ENCODE data around the gene KCNQ1.

Gene KCNQ1

DNA sequence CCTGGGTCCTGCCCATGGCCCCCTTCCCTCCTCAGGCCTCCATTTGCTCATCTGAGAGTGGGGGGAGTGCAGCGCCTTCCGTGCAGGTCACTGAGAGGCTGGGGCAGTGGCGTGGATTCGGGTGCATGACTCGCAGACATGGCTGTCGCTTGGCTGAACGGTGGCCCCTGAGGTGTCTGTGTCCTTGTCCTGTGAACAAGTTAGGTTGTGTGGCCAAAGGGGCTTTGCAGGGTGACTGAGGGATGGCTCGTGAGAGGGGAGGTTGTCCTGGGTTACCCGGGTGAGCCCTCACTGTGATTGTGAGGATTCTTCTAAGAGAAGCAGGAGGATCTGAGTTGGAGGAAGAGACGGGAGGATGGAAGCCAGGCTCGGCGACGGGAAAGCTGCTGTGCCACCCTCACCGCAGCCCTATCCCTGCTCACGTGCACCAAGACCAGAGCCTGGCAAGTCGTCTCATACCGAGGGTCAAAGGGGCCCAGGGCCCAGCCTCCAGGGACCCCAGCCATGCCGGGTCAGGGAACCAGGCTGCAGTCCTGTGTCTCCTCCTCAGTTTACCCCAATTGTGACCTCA, 79.1 kb downstream of the KCNQ1 start:
- peak; percentile 1 for DNase-seq
- Histone ChIP-seq H3K27me3 (no peaks in the 10 kb centered on the region), H3K4me3 (ENCODE audit: low read depth, low read length) (no peak overlapping the region), H3K36me3 (no peaks in the 10 kb centered on the region), H3K9me3 (no peaks in the 10 kb centered on the region), H3K4me1 (no peaks in the 10 kb centered on the region)
- TF ChIP-seq, protein P1, sequence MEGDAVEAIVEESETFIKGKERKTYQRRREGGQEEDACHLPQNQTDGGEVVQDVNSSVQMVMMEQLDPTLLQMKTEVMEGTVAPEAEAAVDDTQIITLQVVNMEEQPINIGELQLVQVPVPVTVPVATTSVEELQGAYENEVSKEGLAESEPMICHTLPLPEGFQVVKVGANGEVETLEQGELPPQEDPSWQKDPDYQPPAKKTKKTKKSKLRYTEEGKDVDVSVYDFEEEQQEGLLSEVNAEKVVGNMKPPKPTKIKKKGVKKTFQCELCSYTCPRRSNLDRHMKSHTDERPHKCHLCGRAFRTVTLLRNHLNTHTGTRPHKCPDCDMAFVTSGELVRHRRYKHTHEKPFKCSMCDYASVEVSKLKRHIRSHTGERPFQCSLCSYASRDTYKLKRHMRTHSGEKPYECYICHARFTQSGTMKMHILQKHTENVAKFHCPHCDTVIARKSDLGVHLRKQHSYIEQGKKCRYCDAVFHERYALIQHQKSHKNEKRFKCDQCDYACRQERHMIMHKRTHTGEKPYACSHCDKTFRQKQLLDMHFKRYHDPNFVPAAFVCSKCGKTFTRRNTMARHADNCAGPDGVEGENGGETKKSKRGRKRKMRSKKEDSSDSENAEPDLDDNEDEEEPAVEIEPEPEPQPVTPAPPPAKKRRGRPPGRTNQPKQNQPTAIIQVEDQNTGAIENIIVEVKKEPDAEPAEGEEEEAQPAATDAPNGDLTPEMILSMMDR (IDR thresholded peaks at IDR 0.05; ENCODE audit: low read depth, low read length), result no peak

DNA sequence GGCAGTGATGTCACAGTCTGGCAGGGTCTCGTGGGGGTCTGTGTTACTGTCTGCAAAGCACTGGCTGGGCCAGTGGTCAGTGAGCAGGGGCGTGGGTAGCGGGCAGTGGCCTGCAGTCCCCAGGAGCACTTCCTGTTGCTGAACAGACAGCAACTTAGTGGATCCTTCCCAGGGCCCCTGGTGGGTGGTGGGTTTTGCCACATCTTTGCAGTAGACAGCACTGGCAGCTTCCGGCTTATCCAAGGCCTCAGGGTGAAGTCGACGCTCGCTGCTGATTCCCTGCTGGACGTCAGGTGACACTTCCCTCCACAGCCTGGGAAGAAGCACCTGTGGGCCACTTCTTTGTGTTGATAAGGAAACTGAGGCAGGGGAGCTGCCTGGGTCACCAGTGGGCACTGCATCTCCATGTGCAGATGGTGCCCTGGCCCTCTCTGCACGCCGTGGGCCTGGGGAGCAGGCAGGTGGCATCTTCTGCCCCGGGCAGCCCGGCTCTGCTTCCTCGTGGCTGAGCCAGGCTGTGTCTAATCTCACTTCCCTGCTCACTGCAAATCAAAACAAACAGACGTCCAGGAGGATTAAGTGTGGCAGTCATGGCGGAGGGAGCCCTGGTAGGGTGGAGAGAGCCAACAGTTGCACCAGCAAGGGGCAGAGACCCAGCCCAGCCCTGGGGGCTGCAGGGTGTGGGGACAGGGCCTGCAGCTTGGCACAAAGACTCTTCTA, 79.8 kb downstream of the KCNQ1 start:
- no peaks in the 10 kb centered on the region for H3K9me3 ChIP-seq
- DNase-seq, result peak; percentile 1
- no peak overlapping the region for H3K4me3 ChIP-seq (ENCODE audit: low read depth, low read length)
- no peaks in the 10 kb centered on the region for H3K27me3 ChIP-seq
- TF ChIP-seq, protein P1 (IDR thresholded peaks at IDR 0.05; ENCODE audit: low read depth, low read length), result no peak
- no peaks in the 10 kb centered on the region for H3K4me1 ChIP-seq
- no peaks in the 10 kb centered on the region for H3K36me3 ChIP-seq

DNA sequence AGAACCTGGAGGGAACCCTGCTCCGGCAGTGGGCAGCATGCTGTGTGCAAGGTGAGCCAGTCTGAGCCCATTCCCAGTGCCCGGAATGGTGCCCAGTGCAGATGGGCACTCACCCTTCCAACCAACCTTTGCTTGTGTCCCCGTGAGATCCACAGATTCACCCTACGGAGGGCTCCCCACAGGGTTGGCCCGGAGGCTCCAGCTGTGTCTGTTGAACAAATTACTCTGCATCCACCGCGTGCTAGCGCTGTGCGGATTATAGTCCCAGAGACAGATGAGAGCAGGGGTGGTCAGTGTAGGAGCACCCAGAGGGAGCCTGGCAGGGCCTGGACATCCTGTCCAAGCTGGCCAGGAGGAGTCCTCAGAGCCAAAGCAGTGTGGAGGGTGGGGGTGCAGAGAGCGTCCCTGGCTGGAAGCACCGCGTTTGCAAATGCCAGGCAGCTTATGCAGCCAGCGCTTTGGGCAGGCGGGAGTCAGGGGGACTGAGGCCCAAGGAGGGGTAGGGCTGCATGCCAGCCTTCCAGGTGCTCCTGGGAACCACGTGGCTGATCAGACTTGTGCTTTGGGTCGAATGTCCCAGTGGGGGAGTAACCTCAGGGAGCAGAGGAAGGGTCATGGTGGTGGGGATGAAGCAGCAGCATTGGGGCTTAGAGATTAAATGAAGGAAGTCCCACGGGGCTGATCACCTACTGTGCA, 80.5 kb downstream of the KCNQ1 start:
- H3K9me3 ChIP-seq, result no peaks in the 10 kb centered on the region

DNA sequence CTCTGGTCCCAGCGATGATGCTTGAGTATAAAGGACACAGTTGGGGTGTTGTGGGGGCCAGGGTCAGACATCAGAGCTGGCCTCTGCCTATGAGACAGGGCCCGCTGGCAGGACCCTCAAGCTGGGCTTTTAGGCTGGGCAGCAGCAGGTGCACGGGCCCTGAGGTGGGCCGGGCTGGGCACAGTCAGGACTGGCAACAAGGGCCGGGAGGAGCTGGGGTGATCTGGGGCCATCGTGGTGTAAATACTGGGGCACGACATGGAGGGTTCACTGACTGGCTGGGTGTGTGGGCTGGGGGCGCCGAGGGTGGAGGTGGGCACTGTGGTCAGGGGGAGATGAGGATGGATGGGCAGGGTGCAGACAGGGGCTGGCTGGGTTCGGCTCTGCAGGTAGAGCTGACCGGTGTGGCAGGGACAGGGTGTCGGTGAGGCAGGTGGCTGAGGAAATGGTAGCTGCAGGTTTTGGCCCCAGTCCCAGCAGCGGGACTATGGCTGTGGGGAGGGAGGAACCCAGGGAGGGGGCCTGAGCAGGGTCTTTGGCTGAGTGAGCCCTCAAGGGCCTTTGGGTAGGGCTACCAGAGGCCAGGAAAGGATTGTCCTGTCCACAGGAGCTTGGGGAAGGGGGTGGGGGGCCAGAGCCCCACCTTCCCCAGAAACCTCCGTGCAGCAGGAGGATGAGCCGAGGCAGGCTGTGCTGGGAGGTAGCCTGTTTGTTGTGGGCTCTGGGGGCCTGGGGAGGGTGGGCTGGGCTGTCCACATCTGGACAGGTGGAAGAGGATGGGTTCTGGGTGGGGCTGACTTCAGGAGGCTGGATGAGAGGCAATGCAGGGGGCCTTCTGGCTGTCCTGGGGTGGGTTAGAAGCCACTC, 81.4 kb downstream of the KCNQ1 start:
- Histone ChIP-seq H3K4me3 (ENCODE audit: low read depth, low read length) (no peak overlapping the region), H3K4me1 (no peaks in the 10 kb centered on the region), H3K27me3 (no peaks in the 10 kb centered on the region), H3K9me3 (no peaks in the 10 kb centered on the region), H3K36me3 (no peaks in the 10 kb centered on the region)
- DNase-seq, result peak; percentile 1
- TF ChIP-seq, protein P1 (IDR thresholded peaks at IDR 0.05; ENCODE audit: low read depth, low read length), result no peak

More for the DNA sequence above, 80.5 kb downstream of the KCNQ1 start:
- Histone ChIP-seq H3K27me3 (no peaks in the 10 kb centered on the region), H3K4me3 (ENCODE audit: low read depth, low read length) (no peak overlapping the region), H3K36me3 (no peaks in the 10 kb centered on the region), H3K4me1 (no peaks in the 10 kb centered on the region)
- TF ChIP-seq, protein P1 (IDR thresholded peaks at IDR 0.05; ENCODE audit: low read depth, low read length), result no peak
- DNase-seq, result peak; percentile 1

DNA sequence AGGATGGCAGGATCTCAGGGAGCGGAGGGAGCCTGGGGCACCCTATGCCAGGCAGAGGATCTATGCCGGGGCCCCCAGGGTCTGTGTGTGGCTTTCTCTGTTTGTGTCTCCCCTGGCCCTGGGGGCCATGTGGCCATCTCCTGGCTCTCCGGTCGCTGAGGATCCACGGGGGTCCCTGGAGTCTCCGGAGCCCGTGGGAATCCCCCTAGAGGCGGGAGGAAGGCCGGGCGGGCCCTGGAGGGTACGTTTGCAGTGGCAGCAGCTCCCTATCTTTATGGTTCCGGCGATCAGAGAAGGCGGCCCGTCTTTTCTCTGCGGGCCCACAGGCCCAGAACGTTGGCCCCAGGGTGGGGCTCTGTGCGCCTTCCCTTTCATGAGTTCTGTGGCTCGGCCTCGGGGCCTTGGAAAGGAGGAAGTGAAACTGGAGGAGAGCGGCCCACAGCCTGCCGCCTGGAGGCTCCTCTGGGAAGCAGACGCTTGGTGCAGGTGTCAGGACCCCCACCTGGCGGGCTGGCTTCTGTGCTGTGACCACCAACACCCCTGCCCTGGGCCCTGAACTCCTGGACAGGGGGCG, 82.1 kb downstream of the KCNQ1 start:
- Histone ChIP-seq H3K36me3 (no peaks in the 10 kb centered on the region), H3K9me3 (no peaks in the 10 kb centered on the region), H3K4me1 (no peaks in the 10 kb centered on the region), H3K4me3 (ENCODE audit: low read depth, low read length) (no peak overlapping the region), H3K27me3 (no peaks in the 10 kb centered on the region)
- TF ChIP-seq, protein P1 (IDR thresholded peaks at IDR 0.05; ENCODE audit: low read depth, low read length), result no peak
- peak; percentile 3 for DNase-seq

All from BE2C (cell line).